ENCODE measurements around the gene TNP2. TPM values are rescaled to one million over a fixed set of nuclear protein-coding genes. Genes with fewer than 3 reads are reported as not detected.
A peak's percentile ranks its signal among the peaks of the same experiment; 100 is the strongest.

Gene TNP2
- total RNA-seq, 1 experiment from 2014 or later: not detected

GRCh38 chr16:11253009-11253994 lies 15.8 kb downstream of the TNP2 start:
- H3K27me3 ChIP-seq (ENCODE audit: control insufficient read depth, insufficient read depth, low read length): no peaks in the 10 kb centered on the region
- ChIA-PET POLR2A (no interaction called here), CTCF (no interaction called here)
- H3K9me3 ChIP-seq (ENCODE audit: control insufficient read depth, insufficient read depth, low read depth, low read length): no peaks in the 10 kb centered on the region
- DNase-seq (ENCODE audit: low read depth, low spot score): no peak
- no TSS peak for BruUV-seq (replicated peaks)
- in situ Hi-C loops (cut with HindIII; ENCODE audit: low pct_unique_long_range_greater_than_20kb, low sequenced_read_pairs) (no loop called here), intact Hi-C loops (cut with micrococcal nuclease; ENCODE audit: unreplicated experiment) (no loop called here)
- no peak overlapping the region for H3K27ac ChIP-seq (ENCODE audit: low read length)
- TF ChIP-seq, protein P1, sequence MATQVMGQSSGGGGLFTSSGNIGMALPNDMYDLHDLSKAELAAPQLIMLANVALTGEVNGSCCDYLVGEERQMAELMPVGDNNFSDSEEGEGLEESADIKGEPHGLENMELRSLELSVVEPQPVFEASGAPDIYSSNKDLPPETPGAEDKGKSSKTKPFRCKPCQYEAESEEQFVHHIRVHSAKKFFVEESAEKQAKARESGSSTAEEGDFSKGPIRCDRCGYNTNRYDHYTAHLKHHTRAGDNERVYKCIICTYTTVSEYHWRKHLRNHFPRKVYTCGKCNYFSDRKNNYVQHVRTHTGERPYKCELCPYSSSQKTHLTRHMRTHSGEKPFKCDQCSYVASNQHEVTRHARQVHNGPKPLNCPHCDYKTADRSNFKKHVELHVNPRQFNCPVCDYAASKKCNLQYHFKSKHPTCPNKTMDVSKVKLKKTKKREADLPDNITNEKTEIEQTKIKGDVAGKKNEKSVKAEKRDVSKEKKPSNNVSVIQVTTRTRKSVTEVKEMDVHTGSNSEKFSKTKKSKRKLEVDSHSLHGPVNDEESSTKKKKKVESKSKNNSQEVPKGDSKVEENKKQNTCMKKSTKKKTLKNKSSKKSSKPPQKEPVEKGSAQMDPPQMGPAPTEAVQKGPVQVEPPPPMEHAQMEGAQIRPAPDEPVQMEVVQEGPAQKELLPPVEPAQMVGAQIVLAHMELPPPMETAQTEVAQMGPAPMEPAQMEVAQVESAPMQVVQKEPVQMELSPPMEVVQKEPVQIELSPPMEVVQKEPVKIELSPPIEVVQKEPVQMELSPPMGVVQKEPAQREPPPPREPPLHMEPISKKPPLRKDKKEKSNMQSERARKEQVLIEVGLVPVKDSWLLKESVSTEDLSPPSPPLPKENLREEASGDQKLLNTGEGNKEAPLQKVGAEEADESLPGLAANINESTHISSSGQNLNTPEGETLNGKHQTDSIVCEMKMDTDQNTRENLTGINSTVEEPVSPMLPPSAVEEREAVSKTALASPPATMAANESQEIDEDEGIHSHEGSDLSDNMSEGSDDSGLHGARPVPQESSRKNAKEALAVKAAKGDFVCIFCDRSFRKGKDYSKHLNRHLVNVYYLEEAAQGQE (IDR thresholded peaks at IDR 0.05; ENCODE audit: insufficient read depth in 1 of 2, low read depth in 2 of 2, low read length in 1 of 2): no peak
- TF ChIP-seq CTCF (IDR thresholded peaks at IDR 0.05): no peak
- TF ChIP-seq SIN3A (IDR thresholded peaks at IDR 0.05; ENCODE audit: borderline replicate concordance, insufficient read depth, low read depth, low read length): no peak
- no peak for TF ChIP-seq POLR2AphosphoS5 (IDR thresholded peaks at IDR 0.05; ENCODE audit: low read depth, low read length)
- TF ChIP-seq TCF7L2 (IDR thresholded peaks at IDR 0.05; ENCODE audit: low read depth, low read length): no peak
- H3K4me1 ChIP-seq (ENCODE audit: control insufficient read depth, insufficient read depth, low read length): peaks cover 8% of the 10 kb centered on the region; the same call in 1 of the 2 replicates
- H3K36me3 ChIP-seq (ENCODE audit: control insufficient read depth, insufficient read depth, low read length): no peaks in the 10 kb centered on the region
- H3K4me3 ChIP-seq (ENCODE audit: low read depth in 2 of 2, low read length in 2 of 2): peak overlapping the region in 1 of 2 experiments; percentile 66; a peak in 2 of 4 replicates
- ATAC-seq: no peak

DNA sequence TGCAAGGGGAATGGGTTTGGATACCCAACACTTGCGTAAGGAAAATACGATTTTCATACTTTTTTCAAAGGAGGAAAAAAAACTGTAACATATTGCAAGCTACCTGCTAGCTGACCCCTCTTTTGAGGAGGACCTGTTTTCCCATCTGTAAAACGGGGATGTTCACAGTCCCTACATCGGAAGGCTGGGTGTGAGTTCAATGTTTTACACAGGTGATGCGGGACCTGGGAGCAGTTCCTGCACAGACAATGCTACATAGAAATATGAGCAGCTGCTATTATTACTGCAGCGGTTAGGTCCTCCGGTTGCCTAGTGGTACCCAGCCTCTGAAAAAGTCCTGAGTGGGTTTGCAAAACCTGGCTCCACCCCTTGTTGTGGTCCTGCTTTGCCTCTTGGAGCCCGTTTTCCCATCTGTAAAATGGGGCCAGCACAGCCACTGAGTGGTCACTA lies 16.6 kb downstream of the TNP2 start:
- Histone ChIP-seq H3K36me3 (ENCODE audit: control insufficient read depth, insufficient read depth, low read length) (no peaks in the 10 kb centered on the region), H3K27me3 (ENCODE audit: control insufficient read depth, insufficient read depth, low read length) (no peaks in the 10 kb centered on the region), H3K9me3 (ENCODE audit: control insufficient read depth, insufficient read depth, low read depth, low read length) (no peaks in the 10 kb centered on the region), H3K4me1 (ENCODE audit: control insufficient read depth, insufficient read depth, low read length) (peaks cover 8% of the 10 kb centered on the region; the same call in 1 of the 2 replicates), H3K4me3 (ENCODE audit: low read depth in 2 of 2, low read length in 2 of 2) (no peak overlapping the region), H3K27ac (ENCODE audit: low read length) (no peak overlapping the region)
- intact Hi-C loops (cut with micrococcal nuclease; ENCODE audit: unreplicated experiment): no loop called here
- no TSS peak for BruUV-seq (replicated peaks)
- TF ChIP-seq POLR2AphosphoS5 (IDR thresholded peaks at IDR 0.05; ENCODE audit: low read depth, low read length): no peak
- no peak for TF ChIP-seq CTCF (IDR thresholded peaks at IDR 0.05)
- TF ChIP-seq SIN3A (IDR thresholded peaks at IDR 0.05; ENCODE audit: borderline replicate concordance, insufficient read depth, low read depth, low read length): no peak
- TF ChIP-seq, protein P1 (IDR thresholded peaks at IDR 0.05; ENCODE audit: insufficient read depth in 1 of 2, low read depth in 2 of 2, low read length in 1 of 2): no peak
- TF ChIP-seq TCF7L2 (IDR thresholded peaks at IDR 0.05; ENCODE audit: low read depth, low read length): no peak
- ChIA-PET POLR2A (no interaction called here), CTCF (no interaction called here)
- DNase-seq (ENCODE audit: low read depth, low spot score) (no peak), ATAC-seq (no peak)
- in situ Hi-C loops (cut with HindIII; ENCODE audit: low pct_unique_long_range_greater_than_20kb, low sequenced_read_pairs): no loop called here

Data from Panc1 (cell line).